Erythroblast (primary cell): ENCODE results near the gene POLR3GL.
"Not testable (repeated sequence)": the region's sequence is repeated elsewhere in the genome, so short reads cannot be mapped to it uniquely, and the experiment has no call there.

Experiments
- GATA1 ChIP-seq: IDR thresholded peaks from 2 replicates; pipeline ENCODE4 v1.6.1; 2011; ENCODE audit warnings: low read depth, mild to moderate bottlenecking, control low read depth, low read length, moderate library complexity
- POLR2A ChIP-seq: IDR thresholded peaks from 2 replicates; pipeline ENCODE4 v1.6.1; 2011; ENCODE audit warnings: mild to moderate bottlenecking, low read length

DNA sequence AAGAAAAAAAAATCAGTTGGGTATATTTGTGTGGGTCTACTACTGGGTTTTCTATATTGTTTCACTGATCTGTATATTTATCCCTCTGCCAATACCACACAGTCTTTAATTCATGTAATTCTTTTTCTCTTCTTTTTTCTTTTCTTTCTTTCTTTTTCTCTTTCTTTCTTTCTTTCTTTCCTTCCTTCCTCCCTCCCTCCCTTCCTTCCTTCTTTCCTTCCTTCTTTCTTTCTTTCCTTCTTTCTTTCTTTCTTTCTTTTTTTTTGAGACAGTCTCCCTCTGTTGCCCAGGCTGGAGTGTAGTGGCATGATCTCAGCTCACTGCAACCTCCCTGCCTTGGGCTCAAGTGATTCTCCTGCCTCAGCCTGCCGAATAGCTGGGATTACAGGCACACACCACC, 62.2 kb downstream of the POLR3GL start:
- TF ChIP-seq POLR2A, GATA1: not testable (repeated sequence)
